HCT116 (cell line): ENCODE measurements around the gene DIPK1A. TPM values are rescaled to one million over a fixed set of nuclear protein-coding genes. Genes with fewer than 3 reads are reported as not detected.

ENCODE experiments used
- ATAC-seq: fragments of 200-7000 bp; cut with Tn5 transposase; 2 replicates; pipeline ENCODE4 v1.9.1; 2020; ENCODE audit warnings: mild to moderate bottlenecking, moderate library complexity
- BruUV-seq: library from RNA; stranded (reverse); fragments of 400-500 nt; replicated peaks from 2 replicates; lab custom pipeline; 2021; lab: Mats Ljungman, UMichigan
- CTCF ChIA-PET: fragments of 300-600 bp; sonication (Branson Sonifier 250); formaldehyde crosslinking; loops from one replicate; lab custom pipeline; 2021; ENCODE audit warnings: antibody characterized with exemption; lab: Charles Lee
- POLR2A ChIA-PET: fragments of 300-600, 350-600 bp; sonication (Branson Sonifier 250); formaldehyde crosslinking; loops from one replicate; lab custom pipeline; 2021; ENCODE audit warnings: antibody characterized with exemption; lab: Charles Lee
- RAD21 ChIA-PET, 2 experiments: fragments of 300-600 bp; sonication (Branson Sonifier 250); formaldehyde crosslinking; loops; one replicate each; lab custom pipeline; 2023; ENCODE audit warnings: low total read pairs in 2 of 2; ENCODE audit not compliant: uncharacterized antibody in 2 of 2, unreplicated experiment in 2 of 2, low non-redundant PET in 1 of 2; lab: Charles Lee
- DNase-seq: peaks from one replicate; pipeline ENCODE4 v3.0.0-alpha.2; 2010; ENCODE audit warnings: low read depth, low spot score
- H2AFZ ChIP-seq: fragments of 200-600 bp; shearing (Covaris generic), sonication (generic); 2 replicates; pipeline ENCODE4 v1.6.1; 2017; ENCODE audit warnings: low read depth, mixed run types, mixed read lengths, antibody characterized with exemption, low read length; ENCODE audit not compliant: poor library complexity, severe bottlenecking
- H3K27ac ChIP-seq: 2 replicates; pipeline ENCODE4 v1.5.1; 2012; ENCODE audit warnings: low read depth, low read length
- H3K27me3 ChIP-seq: fragments of 200-600 bp; sonication (generic); 2 replicates; pipeline ENCODE4 v1.6.1; 2016; ENCODE audit warnings: mixed run types, low read length, mixed read lengths; ENCODE audit not compliant: insufficient read depth
- H3K36me3 ChIP-seq, 2 experiments: fragments of 200-500 bp in 1 of 2; fragments of 200-600 bp in 1 of 2; sonication (Bioruptor generic) in 1 of 2; sonication (generic) in 1 of 2; 2 replicates each; pipeline versions ENCODE4 v1.5.1 to v1.6.1; 2014 to 2016; ENCODE audit warnings: low read length in 2 of 2, inconsistent platforms in 1 of 2, mixed read lengths in 1 of 2, mixed run types in 1 of 2; ENCODE audit not compliant: insufficient read depth in 2 of 2, control insufficient read depth in 1 of 2
- H3K4me1 ChIP-seq, 2 experiments: fragments of 200-600 bp in 1 of 2; sonication (generic) in 1 of 2; 2 replicates each; pipeline versions ENCODE4 v1.5.1 to v1.6.1; 2012 to 2017; ENCODE audit warnings: low read length in 2 of 2, inconsistent platforms in 1 of 2, mild to moderate bottlenecking in 1 of 2, mixed read lengths in 1 of 2, mixed run types in 1 of 2, moderate library complexity in 1 of 2; ENCODE audit not compliant: insufficient read depth in 2 of 2, control insufficient read depth in 1 of 2
- H3K4me2 ChIP-seq: fragments of 200-600 bp; sonication (generic); 2 replicates; pipeline ENCODE4 v1.6.1; 2017; ENCODE audit warnings: mixed run types, low read length, mixed read lengths
- H3K4me3 ChIP-seq, 2 experiments: fragments of 200-600 bp in 1 of 2; sonication (generic) in 1 of 2; replicated peaks in 1 of 2; 2 replicates each; pipeline ENCODE4 v1.5.1; 2011 to 2016; ENCODE audit warnings: low read length in 2 of 2, control low read depth in 1 of 2, low read depth in 1 of 2, mild to moderate bottlenecking in 1 of 2, mixed read lengths in 1 of 2, mixed run types in 1 of 2
- H3K79me2 ChIP-seq: fragments of 200-600 bp; sonication (generic); 2 replicates; pipeline ENCODE4 v1.6.1; 2017; ENCODE audit warnings: mild to moderate bottlenecking, mixed run types, low read length, moderate library complexity, mixed read lengths; ENCODE audit not compliant: insufficient read depth
- H3K9ac ChIP-seq: fragments of 200-600 bp; sonication (generic); 2 replicates; pipeline ENCODE4 v1.6.1; 2016; ENCODE audit warnings: low read length, mixed read lengths
- H3K9me2 ChIP-seq: fragments of 200-600 bp; sonication (generic), shearing (Covaris generic); 2 replicates; pipeline ENCODE4 v1.6.1; 2017; ENCODE audit warnings: mixed run types, mild to moderate bottlenecking, moderate library complexity; ENCODE audit not compliant: insufficient read depth
- H3K9me3 ChIP-seq, 2 experiments: fragments of 200-500 bp in 1 of 2; fragments of 200-600 bp in 1 of 2; sonication (Bioruptor generic) in 1 of 2; sonication (generic) in 1 of 2; 2 replicates each; pipeline ENCODE4 v1.6.1; 2014 to 2017; ENCODE audit warnings: low read length in 2 of 2, mixed read lengths in 2 of 2, inconsistent platforms in 1 of 2, low read depth in 1 of 2, mild to moderate bottlenecking in 1 of 2, mixed run types in 1 of 2, moderate library complexity in 1 of 2; ENCODE audit not compliant: control insufficient read depth in 1 of 2, insufficient read depth in 1 of 2
- H4K20me1 ChIP-seq: fragments of 200-600 bp; sonication (generic), shearing (Covaris generic); 2 replicates; pipeline ENCODE4 v1.6.1; 2017; ENCODE audit warnings: mixed run types, mild to moderate bottlenecking, moderate library complexity; ENCODE audit not compliant: insufficient read depth
- CBX3 ChIP-seq: IDR thresholded peaks from 2 replicates; pipeline ENCODE4 v1.6.1; 2012; ENCODE audit warnings: low read depth
- CTCF ChIP-seq, 3 experiments: fragments of 200-600 bp in 1 of 3; sonication (generic) in 1 of 3; IDR thresholded peaks in 2 of 3; conservative IDR thresholded peaks in 1 of 3; 2 replicates each; pipeline ENCODE4 v1.5.1; 2012 to 2017; ENCODE audit warnings: low read depth in 2 of 3, low read length in 2 of 3, antibody characterized with exemption in 1 of 3, borderline replicate concordance in 1 of 3, control low read depth in 1 of 3, mild to moderate bottlenecking in 1 of 3, mixed read lengths in 1 of 3, mixed run types in 1 of 3, moderate library complexity in 1 of 3; ENCODE audit not compliant: insufficient read depth in 1 of 3
- EGR1 ChIP-seq: IDR thresholded peaks from 2 replicates; pipeline ENCODE4 v1.6.1; 2012; ENCODE audit warnings: low read depth
- ELF1 ChIP-seq: IDR thresholded peaks from 2 replicates; pipeline ENCODE4 v1.6.1; 2012; ENCODE audit warnings: low read depth, borderline replicate concordance
- EZH2 ChIP-seq: fragments of 200-600 bp; sonication (generic); IDR thresholded peaks from 2 replicates; pipeline ENCODE4 v1.6.1; 2017; ENCODE audit warnings: antibody characterized with exemption, mixed run types
- EZH2phosphoT487 ChIP-seq: fragments of 200-600 bp; IDR thresholded peaks from 2 replicates; pipeline ENCODE4 v1.6.1; 2018; ENCODE audit warnings: antibody characterized with exemption, borderline replicate concordance
- FOSL1 ChIP-seq: IDR thresholded peaks from 2 replicates; pipeline ENCODE4 v1.6.1; 2012; ENCODE audit warnings: low read depth
- JUND ChIP-seq: IDR thresholded peaks from 2 replicates; pipeline ENCODE4 v1.6.1; 2012
- MAX ChIP-seq: IDR thresholded peaks from 2 replicates; pipeline ENCODE4 v1.6.1; 2012
- POLR2A ChIP-seq: IDR thresholded peaks from 2 replicates; pipeline ENCODE4 v1.7.0; 2011; ENCODE audit warnings: borderline replicate concordance; ENCODE audit not compliant: insufficient read depth, insufficient read length; ENCODE audit errors: extremely low read depth
- RAD21 ChIP-seq: IDR thresholded peaks from 2 replicates; pipeline ENCODE4 v1.6.1; 2012; ENCODE audit warnings: low read depth, mild to moderate bottlenecking
- SIN3A ChIP-seq: IDR thresholded peaks from 2 replicates; pipeline ENCODE4 v1.6.1; 2012; ENCODE audit warnings: low read depth
- SP1 ChIP-seq: IDR thresholded peaks from 2 replicates; pipeline ENCODE4 v1.6.1; 2012; ENCODE audit warnings: low read depth
- SRF ChIP-seq: IDR thresholded peaks from 2 replicates; pipeline ENCODE4 v1.6.1; 2012; ENCODE audit warnings: low read depth
- TCF7L2 ChIP-seq: IDR thresholded peaks from 2 replicates; pipeline ENCODE4 v1.7.0; 2011; ENCODE audit warnings: borderline replicate concordance, inconsistent platforms; ENCODE audit not compliant: insufficient read depth, insufficient read length; ENCODE audit errors: extremely low read depth
- YY1 ChIP-seq: IDR thresholded peaks from 2 replicates; pipeline ENCODE4 v1.6.1; 2011; ENCODE audit warnings: low read length, low read depth, moderate library complexity, mild to moderate bottlenecking; ENCODE audit not compliant: insufficient replicate concordance; ENCODE audit errors: extremely low read depth
- intact Hi-C: fragments of 100-400 bp; cut with micrococcal nuclease; formaldehyde crosslinking; loops from 2 replicates; pipeline ENCODE4 v1.10.0; 2022
- total RNA-seq: library from RNA; stranded (reverse); gene quantifications from one replicate; pipeline ENCODE4 v1.2.1, GENCODE V29; 2021; ENCODE audit not compliant: unreplicated experiment
- TF ChIP-seq, protein P1 (sequence below): IDR thresholded peaks from 2 replicates; pipeline ENCODE4 v1.6.1; 2011; ENCODE audit warnings: mild to moderate bottlenecking, low read length, moderate library complexity; ENCODE audit not compliant: insufficient replicate concordance; ENCODE audit errors: extremely low read depth
- TF ChIP-seq, protein P2 (sequence below): IDR thresholded peaks from 2 replicates; pipeline ENCODE4 v1.6.1; 2012; ENCODE audit warnings: low read depth
- TF ChIP-seq, protein P3 (sequence below): IDR thresholded peaks from 2 replicates; pipeline ENCODE4 v1.6.1; 2012

Gene DIPK1A
- total RNA-seq, 1 experiment from 2014 or later, result 4.3 TPM

- ATAC-seq (no peak), DNase-seq (no peak)
- Histone ChIP-seq H4K20me1 (no peaks in the 10 kb centered on the region), H3K9ac (no peak overlapping the region), H3K27ac (no peak overlapping the region), H2AFZ (no peak overlapping the region), H3K27me3 (no peaks in the 10 kb centered on the region), H3K79me2 (no peaks in the 10 kb centered on the region), H3K4me3 (no peak overlapping the region), H3K9me3 (no peaks in the 10 kb centered on the region), H3K4me2 (no peak overlapping the region), H3K36me3 (no peaks in the 10 kb centered on the region), H3K4me1 (peaks cover 2 to 20% of the 10 kb centered on the region in 2 experiments), H3K9me2 (no peaks in the 10 kb centered on the region)
- TF ChIP-seq FOSL1 (no peak), SIN3A (no peak), SRF (no peak), JUND (no peak), EZH2phosphoT487 (no peak), ELF1 (no peak), RAD21 (no peak), POLR2A (no peak), YY1 (no peak), TCF7L2 (no peak), EGR1 (no peak), CTCF (IDR thresholded peaks at IDR 0.05 in 2 of 3, conservative IDR thresholded peaks at IDR 0.05 in 1 of 3; ENCODE audit: borderline replicate concordance in 1 of 3, insufficient read depth in 1 of 3, low read depth in 2 of 3, low read length in 2 of 3) (no peak), EZH2 (no peak), SP1 (no peak), MAX (no peak), CBX3 (no peak)
- TF ChIP-seq, protein P1, sequence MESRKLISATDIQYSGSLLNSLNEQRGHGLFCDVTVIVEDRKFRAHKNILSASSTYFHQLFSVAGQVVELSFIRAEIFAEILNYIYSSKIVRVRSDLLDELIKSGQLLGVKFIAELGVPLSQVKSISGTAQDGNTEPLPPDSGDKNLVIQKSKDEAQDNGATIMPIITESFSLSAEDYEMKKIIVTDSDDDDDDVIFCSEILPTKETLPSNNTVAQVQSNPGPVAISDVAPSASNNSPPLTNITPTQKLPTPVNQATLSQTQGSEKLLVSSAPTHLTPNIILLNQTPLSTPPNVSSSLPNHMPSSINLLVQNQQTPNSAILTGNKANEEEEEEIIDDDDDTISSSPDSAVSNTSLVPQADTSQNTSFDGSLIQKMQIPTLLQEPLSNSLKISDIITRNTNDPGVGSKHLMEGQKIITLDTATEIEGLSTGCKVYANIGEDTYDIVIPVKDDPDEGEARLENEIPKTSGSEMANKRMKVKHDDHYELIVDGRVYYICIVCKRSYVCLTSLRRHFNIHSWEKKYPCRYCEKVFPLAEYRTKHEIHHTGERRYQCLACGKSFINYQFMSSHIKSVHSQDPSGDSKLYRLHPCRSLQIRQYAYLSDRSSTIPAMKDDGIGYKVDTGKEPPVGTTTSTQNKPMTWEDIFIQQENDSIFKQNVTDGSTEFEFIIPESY, result no peak
- TF ChIP-seq, protein P2, sequence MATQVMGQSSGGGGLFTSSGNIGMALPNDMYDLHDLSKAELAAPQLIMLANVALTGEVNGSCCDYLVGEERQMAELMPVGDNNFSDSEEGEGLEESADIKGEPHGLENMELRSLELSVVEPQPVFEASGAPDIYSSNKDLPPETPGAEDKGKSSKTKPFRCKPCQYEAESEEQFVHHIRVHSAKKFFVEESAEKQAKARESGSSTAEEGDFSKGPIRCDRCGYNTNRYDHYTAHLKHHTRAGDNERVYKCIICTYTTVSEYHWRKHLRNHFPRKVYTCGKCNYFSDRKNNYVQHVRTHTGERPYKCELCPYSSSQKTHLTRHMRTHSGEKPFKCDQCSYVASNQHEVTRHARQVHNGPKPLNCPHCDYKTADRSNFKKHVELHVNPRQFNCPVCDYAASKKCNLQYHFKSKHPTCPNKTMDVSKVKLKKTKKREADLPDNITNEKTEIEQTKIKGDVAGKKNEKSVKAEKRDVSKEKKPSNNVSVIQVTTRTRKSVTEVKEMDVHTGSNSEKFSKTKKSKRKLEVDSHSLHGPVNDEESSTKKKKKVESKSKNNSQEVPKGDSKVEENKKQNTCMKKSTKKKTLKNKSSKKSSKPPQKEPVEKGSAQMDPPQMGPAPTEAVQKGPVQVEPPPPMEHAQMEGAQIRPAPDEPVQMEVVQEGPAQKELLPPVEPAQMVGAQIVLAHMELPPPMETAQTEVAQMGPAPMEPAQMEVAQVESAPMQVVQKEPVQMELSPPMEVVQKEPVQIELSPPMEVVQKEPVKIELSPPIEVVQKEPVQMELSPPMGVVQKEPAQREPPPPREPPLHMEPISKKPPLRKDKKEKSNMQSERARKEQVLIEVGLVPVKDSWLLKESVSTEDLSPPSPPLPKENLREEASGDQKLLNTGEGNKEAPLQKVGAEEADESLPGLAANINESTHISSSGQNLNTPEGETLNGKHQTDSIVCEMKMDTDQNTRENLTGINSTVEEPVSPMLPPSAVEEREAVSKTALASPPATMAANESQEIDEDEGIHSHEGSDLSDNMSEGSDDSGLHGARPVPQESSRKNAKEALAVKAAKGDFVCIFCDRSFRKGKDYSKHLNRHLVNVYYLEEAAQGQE, result no peak
- TF ChIP-seq, protein P3, sequence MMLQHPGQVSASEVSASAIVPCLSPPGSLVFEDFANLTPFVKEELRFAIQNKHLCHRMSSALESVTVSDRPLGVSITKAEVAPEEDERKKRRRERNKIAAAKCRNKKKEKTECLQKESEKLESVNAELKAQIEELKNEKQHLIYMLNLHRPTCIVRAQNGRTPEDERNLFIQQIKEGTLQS, result no peak
- ChIA-PET CTCF (interaction anchor here (2.2 kb wide), 1 partner anchor 97 kb away, joined by 6 read pairs; no protein-coding TSS in a partner anchor), POLR2A (no interaction called here), RAD21 (interaction anchor here in 1 of 2 experiments (0.5 kb wide), 1 partner anchor 92 kb away, joined by 3 read pairs; no protein-coding TSS in a partner anchor)
- intact Hi-C loops, result no loop called here
- no TSS peak for BruUV-seq
These were observed 4.8 kb downstream of the DIPK1A start for GRCh38 chr1:92956254-92957029.
